HepG2 (cell line): ENCODE data around the gene RPL27A. TPM values are rescaled to one million over a fixed set of nuclear protein-coding genes. Genes with fewer than 3 reads are reported as not detected.

Experiments used
- CREM ChIP-seq, 2 experiments: sonication (generic) in 1 of 2; formaldehyde crosslinking in 1 of 2; IDR thresholded peaks; 2 replicates each; pipeline versions ENCODE4 v1.4.0 to v1.6.1; 2016 to 2020; ENCODE audit warnings: antibody characterized with exemption in 1 of 2, mild to moderate bottlenecking in 1 of 2, missing genetic modification reagents in 1 of 2
- ETV5 ChIP-seq: IDR thresholded peaks from 2 replicates; pipeline ENCODE4 v1.6.1; 2018; ENCODE audit warnings: missing biosample characterization, missing genetic modification reagents, inconsistent platforms, borderline replicate concordance
- FUBP1 ChIP-seq: sonication (generic); formaldehyde crosslinking; IDR thresholded peaks from 2 replicates; pipeline ENCODE4 v1.5.1; 2020; ENCODE audit warnings: missing genetic modification reagents, mild to moderate bottlenecking, borderline replicate concordance
- HHEX ChIP-seq: IDR thresholded peaks from 2 replicates; pipeline ENCODE4 v1.6.1; 2016; ENCODE audit warnings: control low read depth
- HNF1A ChIP-seq, 2 experiments: sonication (generic) in 1 of 2; formaldehyde crosslinking in 1 of 2; IDR thresholded peaks; 2 replicates each; pipeline versions ENCODE4 v1.4.0 to v1.6.1; 2016 to 2020; ENCODE audit warnings: borderline replicate concordance in 1 of 2, low read depth in 1 of 2, mild to moderate bottlenecking in 1 of 2, missing genetic modification reagents in 1 of 2
- HOMEZ ChIP-seq: IDR thresholded peaks from 2 replicates; pipeline ENCODE4 v1.6.1; 2016; ENCODE audit warnings: low read depth
- MXI1 ChIP-seq: IDR thresholded peaks from 3 replicates; pipeline ENCODE4 v1.6.1; 2012; ENCODE audit warnings: low read depth, low read length, inconsistent platforms, borderline replicate concordance
- PHF5A ChIP-seq: IDR thresholded peaks from one replicate; pipeline ENCODE4 v1.6.1; 2018; ENCODE audit warnings: low read depth, missing genetic modification reagents; ENCODE audit not compliant: unreplicated experiment
- PITX1 ChIP-seq: sonication (generic); formaldehyde crosslinking; IDR thresholded peaks from 2 replicates; pipeline ENCODE4 v1.5.1; 2020; ENCODE audit warnings: mild to moderate bottlenecking, missing genetic modification reagents
- POLR2G ChIP-seq: fragments of 200-400 bp; formaldehyde crosslinking; IDR thresholded peaks from 2 replicates; pipeline ENCODE4 v1.6.1; 2018; ENCODE audit warnings: mild to moderate bottlenecking, low read depth, low read length, moderate library complexity
- RARA ChIP-seq: IDR thresholded peaks from 2 replicates; pipeline ENCODE4 v1.6.1; 2016; ENCODE audit warnings: missing genetic modification reagents, missing compliant biosample characterization
- RXRA ChIP-seq: sonication (generic); formaldehyde crosslinking; IDR thresholded peaks from 2 replicates; pipeline ENCODE4 v1.5.1; 2020; ENCODE audit warnings: missing genetic modification reagents
- RXRB ChIP-seq: IDR thresholded peaks from 2 replicates; pipeline ENCODE4 v1.6.1; 2016; ENCODE audit warnings: borderline replicate concordance, missing genetic modification reagents, missing compliant biosample characterization
- SKI ChIP-seq: fragments of 450-650 bp; IDR thresholded peaks from one replicate; pipeline ENCODE4 v1.6.1; 2018; ENCODE audit warnings: mild to moderate bottlenecking; ENCODE audit not compliant: partially characterized antibody
- YEATS2 ChIP-seq: sonication (generic); formaldehyde crosslinking; IDR thresholded peaks from 2 replicates; pipeline ENCODE4 v1.4.0; 2020; ENCODE audit warnings: missing genetic modification reagents, borderline replicate concordance
- ZEB1 ChIP-seq: IDR thresholded peaks from 2 replicates; pipeline ENCODE4 v1.6.1; 2012; ENCODE audit warnings: mild to moderate bottlenecking, low read depth, inconsistent platforms; ENCODE audit not compliant: insufficient replicate concordance
- ZFP36L1 ChIP-seq: sonication (generic); formaldehyde crosslinking; IDR thresholded peaks from 2 replicates; pipeline ENCODE4 v1.8.0; 2022; ENCODE audit warnings: mild to moderate bottlenecking, missing genetic modification reagents, moderate library complexity
- ZFP36L2 ChIP-seq: sonication (generic); formaldehyde crosslinking; IDR thresholded peaks from 2 replicates; pipeline ENCODE4 v1.4.0; 2020; ENCODE audit warnings: missing genetic modification reagents
- ZNF264 ChIP-seq: sonication (generic); formaldehyde crosslinking; IDR thresholded peaks from 2 replicates; pipeline ENCODE4 v1.4.0; 2020; ENCODE audit warnings: missing genetic modification reagents
- ZNF292 ChIP-seq: sonication (generic); formaldehyde crosslinking; IDR thresholded peaks from 2 replicates; pipeline ENCODE4 v1.8.1; 2022; ENCODE audit warnings: mild to moderate bottlenecking, low read depth, missing genetic modification reagents, borderline replicate concordance
- ZNF337 ChIP-seq: sonication (generic); formaldehyde crosslinking; IDR thresholded peaks from 2 replicates; pipeline ENCODE4 v1.5.1; 2020; ENCODE audit warnings: missing genetic modification reagents, low read depth, mild to moderate bottlenecking, borderline replicate concordance
- ZNF557 ChIP-seq: sonication (generic); formaldehyde crosslinking; IDR thresholded peaks from 2 replicates; pipeline ENCODE4 v1.4.0; 2020; ENCODE audit warnings: missing genetic modification reagents
- ZNF605 ChIP-seq: sonication (generic); formaldehyde crosslinking; IDR thresholded peaks from 2 replicates; pipeline ENCODE4 v1.8.0; 2022; ENCODE audit warnings: mild to moderate bottlenecking, missing genetic modification reagents
- polyA plus RNA-seq, 8 experiments: library from polyadenylated mRNA; depleted of rRNA in 3 of 8; stranded (reverse) in 7 of 8; unstranded in 1 of 8; fragments of >200 nt; fragmentation: Illumina TruSeq in 4 of 8; extraction: Trizol in 4 of 8; gene quantifications; 2 replicates each; pipeline versions ENCODE4 v1.2.1 to v1.2.3, GENCODE V29; 2011 to 2016; ENCODE audit warnings: low read depth in 4 of 8, missing spikeins in 1 of 8, mixed read lengths in 1 of 8; ENCODE audit not compliant: insufficient read depth in 1 of 8
- total RNA-seq, 5 experiments: library from RNA; depleted of rRNA; stranded (reverse); fragments of >200 nt; fragmentation: Illumina TruSeq; extraction: Trizol; gene quantifications; 2 replicates each; pipeline ENCODE4 v1.2.3, GENCODE V29; 2016; ENCODE audit warnings: low read depth in 1 of 5

Gene RPL27A
- total and polyA plus RNA-seq, 2 of the 13 experiments (the other 11 are each of a cell fraction or from before 2014, with no cell fraction given) = 1,531 to 2,153 TPM

GRCh38 chr11:8679006-8679405 is 3.6 kb upstream of the RPL27A start (continued):
- TF ChIP-seq HNF1A (IDR thresholded peaks at IDR 0.05; ENCODE audit: low read depth) = no peak
- TF ChIP-seq HNF1A (CRISPR knock-in tag; IDR thresholded peaks at IDR 0.05; ENCODE audit: borderline replicate concordance) = no peak
- 0 out of 2 replicates have a peak, but pooled peaks have one; percentile 57 for TF ChIP-seq ZFP36L1 (CRISPR knock-in tag)
- no peak for TF ChIP-seq PHF5A
- 0 out of 2 replicates have a peak, but pooled peaks have one; percentile 43 for TF ChIP-seq ZNF557 (CRISPR knock-in tag)
- no peak for TF ChIP-seq ZFP36L2 (CRISPR knock-in tag)
- no peak for TF ChIP-seq POLR2G
- TF ChIP-seq MXI1 = peak; percentile 49; the same call in 1 of the 3 replicates
- TF ChIP-seq SKI = peak; percentile 66
- TF ChIP-seq RXRB (CRISPR knock-in tag) = peak; percentile 34; the same call in 1 of the 2 replicates
- TF ChIP-seq RXRA (CRISPR knock-in tag) = peak; percentile 61; the same call in 1 of the 2 replicates
- no peak for TF ChIP-seq ZNF292 (CRISPR knock-in tag)
- no peak for TF ChIP-seq CREM (IDR thresholded peaks at IDR 0.05)
- TF ChIP-seq CREM (CRISPR knock-in tag; IDR thresholded peaks at IDR 0.05) = no peak
- no peak for TF ChIP-seq ZEB1
- 0 out of 2 replicates have a peak, but pooled peaks have one; percentile 32 for TF ChIP-seq ZNF264
- peak; percentile 76; the same call in 1 of the 2 replicates for TF ChIP-seq HOMEZ (CRISPR knock-in tag)
- TF ChIP-seq ZNF605 (CRISPR knock-in tag) = peak; percentile 45; the same call in 1 of the 2 replicates
- peak; percentile 40; the same call in 1 of the 2 replicates for TF ChIP-seq PITX1
- 0 out of 2 replicates have a peak, but pooled peaks have one; percentile 15 for TF ChIP-seq ETV5 (CRISPR knock-in tag)
- peak; percentile 49; the same call in 1 of the 2 replicates for TF ChIP-seq YEATS2 (CRISPR knock-in tag)
- no peak for TF ChIP-seq HHEX (CRISPR knock-in tag)
- no peak for TF ChIP-seq ZNF337 (CRISPR knock-in tag)
- TF ChIP-seq FUBP1 (CRISPR knock-in tag) = no peak
- peak; percentile 45 for TF ChIP-seq RARA (CRISPR knock-in tag)
